Islet precursor cell (in vitro differentiated cells): ENCODE measurements around the gene ITGB5.

ENCODE experiments used
- DNase-seq: peaks from one replicate; pipeline ENCODE4 v3.0.0-alpha.2; 2018

Gene ITGB5

GRCh38 chr3:124731760-124732159, 155.4 kb downstream of the ITGB5 start:
- DNase-seq, result no peak

- no peak for DNase-seq
Measured at GRCh38 chr3:124730941-124731297, 156.2 kb downstream of the ITGB5 start.

GRCh38 chr3:124730129-124730940, 156.8 kb downstream of the ITGB5 start, which contains the start of gene UMPS:
UMPS (plus strand) TSS chr3:124730452; CDS start chr3:124730472, 20 bp downstream.
- peak; percentile 92 for DNase-seq

GRCh38 chr3:124722589-124722988, 164.6 kb downstream of the ITGB5 start:
- DNase-seq, result no peak

GRCh38 chr3:124714223-124714853, 172.8 kb downstream of the ITGB5 start:
- DNase-seq, result no peak
